CD4-positive, alpha-beta T cell treated with Interleukin-6 at 100 ng/mL for 8 hours (primary cell): Measurements from ENCODE around the gene TRAPPC2B.

ENCODE experiments used
- DNase-seq: peaks from one replicate; pipeline ENCODE4 v3.0.0-alpha.2; 2020; ENCODE audit warnings: mixed read lengths, low spot score

Gene TRAPPC2B

GRCh38 chr19:57362997-57363687, at the start of gene TRAPPC2B, which contains the start of gene ZNF547:
Gene TRAPPC2B (plus strand): TSS chr19:57363551. CDS start chr19:57364834, 1,283 bp downstream.
Gene ZNF547 (plus strand): TSS chr19:57363551. CDS start chr19:57368556, 5,005 bp downstream.
- DNase-seq: peak; percentile 98

GRCh38 chr19:57314146-57314545, 49.2 kb upstream of the TRAPPC2B start:
- DNase-seq: no peak

GRCh38 chr19:57317503-57317902, 45.8 kb upstream of the TRAPPC2B start:
- no peak for DNase-seq

DNA sequence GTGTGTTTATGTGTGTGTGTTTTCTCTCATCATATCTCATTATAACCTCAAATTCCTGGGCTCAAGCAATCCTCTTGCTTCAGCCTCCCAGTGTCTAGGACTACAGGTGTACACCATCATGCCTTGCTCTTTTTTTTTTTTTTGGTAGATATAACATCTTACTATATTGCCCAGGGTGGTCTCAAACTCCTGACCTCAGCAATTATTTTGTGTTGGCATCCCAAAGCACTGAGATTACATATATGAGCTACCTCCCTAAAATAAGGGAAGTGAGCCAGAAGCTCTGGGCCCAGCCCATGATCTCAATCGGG, 43.5 kb upstream of the TRAPPC2B start:
- DNase-seq: no peak

DNA sequence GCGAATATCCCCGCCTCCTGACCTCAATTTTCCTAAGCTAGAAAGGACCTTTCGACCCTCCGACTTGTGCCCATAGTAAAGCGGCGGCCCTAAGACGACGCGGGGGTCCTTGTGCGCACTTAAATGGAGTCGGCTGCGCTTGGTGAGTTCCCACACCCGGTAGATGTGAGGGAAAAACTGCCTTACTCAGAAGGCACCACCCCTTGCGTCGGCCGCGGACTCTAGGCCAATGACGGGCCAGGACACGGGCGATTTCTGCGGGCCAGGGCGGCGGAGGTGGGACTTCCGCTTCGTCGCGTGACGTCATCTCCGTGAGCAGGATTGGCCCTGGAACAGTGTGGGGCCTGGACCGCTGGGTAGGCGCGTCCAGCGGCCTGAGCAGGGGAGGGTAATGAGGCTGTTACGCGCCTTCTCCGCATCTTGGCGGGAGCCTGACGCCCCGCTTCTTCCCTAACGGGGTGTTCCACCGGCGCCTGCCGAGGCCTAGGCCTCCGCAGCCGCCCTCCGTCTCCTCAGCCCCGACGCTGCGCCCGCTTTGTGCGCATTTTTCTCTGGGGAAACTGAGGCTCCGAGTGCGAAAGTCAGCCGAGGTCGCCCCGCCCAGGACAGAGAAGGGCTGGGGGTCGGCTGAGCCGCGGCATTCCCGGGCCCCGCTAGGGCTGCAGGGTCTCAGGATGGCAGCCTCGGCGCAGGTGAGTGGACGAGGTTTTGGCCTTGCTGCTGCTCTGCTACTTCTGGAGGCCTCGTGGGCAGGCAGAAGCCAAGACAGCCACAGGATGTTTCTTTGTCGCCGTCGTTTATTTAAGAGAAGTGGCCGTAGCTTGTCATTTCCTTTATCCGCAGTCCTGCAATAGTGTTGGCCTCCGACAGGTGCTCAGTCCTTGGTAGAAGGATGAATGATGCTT, 42.9 kb upstream of the TRAPPC2B start, which contains the start of gene ZNF543:
TSS of gene ZNF543 (plus strand) at position 293 of the 905 bp plus-strand sequence. CDS start at position 675, 382 bp downstream.
- peak; percentile 90 for DNase-seq

DNA sequence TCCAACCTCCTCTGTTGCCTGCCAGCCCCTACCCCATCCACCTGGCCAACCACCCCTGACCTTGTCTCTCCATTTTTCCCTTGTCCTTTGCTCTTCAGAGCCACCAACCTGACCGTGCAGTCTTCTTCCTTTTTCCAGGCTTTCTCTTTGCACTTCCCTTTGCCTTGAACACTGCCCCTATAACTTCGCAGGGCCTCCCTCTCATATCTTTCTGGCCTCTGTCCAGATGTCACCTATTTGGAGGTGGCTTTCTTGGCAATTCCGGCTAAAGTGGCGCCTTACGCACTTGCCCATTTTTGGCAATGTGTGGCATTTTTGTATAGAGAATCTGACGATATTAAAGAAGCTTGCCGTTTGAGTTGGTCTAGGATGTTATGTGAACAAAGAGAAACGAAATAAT, 42.2 kb upstream of the TRAPPC2B start:
- DNase-seq: no peak

- no peak for DNase-seq
Observed at GRCh38 chr19:57321751-57322150, 41.6 kb upstream of the TRAPPC2B start.

GRCh38 chr19:57324992-57325391, 38.4 kb upstream of the TRAPPC2B start:
- DNase-seq: no peak

GRCh38 chr19:57327993-57328392, 35.4 kb upstream of the TRAPPC2B start:
- no peak for DNase-seq

- no peak for DNase-seq
Observed at GRCh38 chr19:57334191-57334590, 29.2 kb upstream of the TRAPPC2B start.

DNA sequence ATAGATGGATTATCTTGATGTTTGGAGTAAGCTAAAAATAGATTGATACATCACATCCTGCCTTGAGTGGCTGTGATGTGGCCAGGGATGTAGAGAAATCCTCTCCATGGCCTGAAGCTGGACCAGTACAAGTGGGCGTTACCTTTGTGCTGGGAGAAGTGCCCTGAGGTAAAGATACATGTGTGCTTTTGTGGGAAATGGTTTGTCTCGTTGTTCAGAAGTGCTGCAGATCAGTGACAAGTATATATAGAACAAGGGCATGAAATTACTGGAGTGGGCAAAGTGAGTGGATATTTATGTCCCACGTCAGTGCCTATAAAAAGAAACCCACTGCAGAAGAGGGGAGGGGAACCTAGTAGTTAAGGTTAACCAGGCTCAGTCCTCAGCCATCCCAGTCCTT, 24.5 kb upstream of the TRAPPC2B start:
- no peak for DNase-seq

GRCh38 chr19:57342582-57342981, 20.8 kb upstream of the TRAPPC2B start:
- no peak for DNase-seq

DNA sequence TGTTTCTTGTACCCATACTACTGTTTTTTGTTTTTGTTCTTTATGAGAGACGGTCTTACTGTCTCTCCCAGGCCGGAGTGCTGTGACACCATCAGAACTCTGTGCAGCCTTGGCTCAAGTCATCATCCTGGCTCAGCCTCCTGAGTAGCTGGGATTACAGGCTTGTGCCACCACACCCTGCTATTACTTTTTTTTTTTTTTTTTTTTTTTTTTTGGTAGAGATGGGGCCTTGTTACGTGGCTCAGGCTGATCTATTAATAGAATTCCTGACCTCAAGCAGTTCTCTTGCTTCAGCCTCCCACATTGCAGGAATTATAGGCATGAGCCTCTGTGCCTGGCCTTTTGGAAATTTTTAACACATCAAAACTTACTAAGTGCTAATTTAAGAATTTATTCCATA, 15.2 kb upstream of the TRAPPC2B start:
- no peak for DNase-seq

GRCh38 chr19:57350877-57351805, 12.2 kb upstream of the TRAPPC2B start, which contains the start of gene ZNF304:
Gene ZNF304 (plus strand): TSS chr19:57351271. CDS start chr19:57351665, 394 bp downstream.
- DNase-seq: peak; percentile 83

- no peak for DNase-seq
Observed at GRCh38 chr19:57351867-57352266, 11.5 kb upstream of the TRAPPC2B start.

DNA sequence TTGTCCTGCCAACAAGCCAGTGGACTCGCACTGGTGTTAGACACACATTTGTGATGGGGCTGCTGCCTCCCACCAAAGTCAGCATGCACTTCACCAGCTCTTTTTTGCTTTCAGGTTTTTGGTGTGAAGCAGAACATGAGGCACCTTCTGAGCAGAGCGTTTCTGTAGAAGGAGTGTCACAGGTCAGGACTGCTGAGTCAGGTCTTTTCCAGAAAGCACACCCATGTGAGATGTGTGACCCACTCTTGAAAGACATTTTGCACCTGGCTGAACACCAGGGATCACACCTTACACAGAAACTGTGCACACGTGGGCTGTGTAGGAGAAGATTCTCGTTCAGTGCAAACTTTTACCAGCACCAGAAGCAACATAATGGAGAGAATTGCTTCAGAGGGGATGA, 7.4 kb upstream of the TRAPPC2B start:
- DNase-seq: no peak

GRCh38 chr19:57357406-57357805, 5.9 kb upstream of the TRAPPC2B start:
- DNase-seq: no peak

DNA sequence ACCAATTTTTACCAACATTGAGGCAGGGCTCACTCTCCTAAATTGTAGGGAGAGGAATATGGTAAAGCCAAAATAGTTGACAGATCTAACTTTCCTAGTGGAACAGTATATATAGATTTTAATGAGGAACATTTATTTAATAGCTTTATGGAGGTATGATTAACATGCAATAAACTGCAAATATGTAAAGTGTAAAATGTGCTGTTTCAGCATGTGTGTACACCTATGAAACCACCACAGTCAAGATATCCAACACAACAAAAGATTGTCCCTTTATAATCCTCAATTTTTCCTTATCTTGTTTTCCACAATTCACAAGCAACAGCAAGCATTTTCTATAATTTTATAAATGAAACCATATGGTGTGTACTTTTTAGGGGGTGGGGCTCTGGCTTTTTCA, 4.1 kb upstream of the TRAPPC2B start:
- no peak for DNase-seq

DNA sequence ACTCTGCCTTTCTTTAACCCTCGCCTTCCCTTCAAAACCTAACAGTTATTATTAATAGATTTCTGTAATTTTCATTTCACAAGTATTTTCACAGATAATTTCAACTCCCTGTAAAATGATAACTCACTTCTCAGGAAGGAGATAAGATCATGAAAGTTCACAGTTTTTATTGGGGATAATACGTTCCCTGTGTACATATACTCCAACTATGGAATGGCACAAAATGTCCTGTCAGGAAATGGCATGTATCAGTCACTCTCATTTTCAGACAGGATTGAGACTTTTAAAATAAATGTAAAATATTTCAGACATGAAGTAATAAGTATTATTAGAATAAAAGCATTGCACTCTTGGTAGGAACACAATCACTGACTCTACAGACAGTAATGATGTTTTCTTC, 932 bp upstream of the TRAPPC2B start:
- DNase-seq: no peak

DNA sequence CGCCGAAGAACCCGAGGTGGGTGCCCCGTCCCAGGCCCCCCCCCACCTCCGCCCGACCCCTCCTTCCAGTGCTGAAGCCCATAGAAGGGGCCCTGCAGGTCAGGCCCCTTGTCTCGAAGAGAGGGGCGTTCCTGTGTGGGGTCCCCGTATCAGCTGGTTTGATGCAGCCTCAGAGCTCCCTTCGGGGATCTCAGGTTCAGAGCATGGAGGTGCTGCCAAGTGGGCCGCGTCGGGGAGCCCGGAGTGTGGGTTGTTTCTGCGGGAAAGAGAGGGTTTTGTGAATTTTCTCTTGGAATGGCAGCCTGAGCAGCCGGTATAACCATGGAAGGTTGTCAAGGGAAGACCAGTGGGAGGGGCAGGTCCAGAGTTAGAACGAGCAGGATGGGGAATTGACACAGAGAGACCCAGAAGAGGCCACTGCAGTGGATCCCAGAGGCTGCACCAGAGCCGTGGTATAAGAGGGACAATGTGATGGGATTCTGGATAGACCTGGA, 384 bp downstream of the TRAPPC2B start:
- no peak for DNase-seq

DNA sequence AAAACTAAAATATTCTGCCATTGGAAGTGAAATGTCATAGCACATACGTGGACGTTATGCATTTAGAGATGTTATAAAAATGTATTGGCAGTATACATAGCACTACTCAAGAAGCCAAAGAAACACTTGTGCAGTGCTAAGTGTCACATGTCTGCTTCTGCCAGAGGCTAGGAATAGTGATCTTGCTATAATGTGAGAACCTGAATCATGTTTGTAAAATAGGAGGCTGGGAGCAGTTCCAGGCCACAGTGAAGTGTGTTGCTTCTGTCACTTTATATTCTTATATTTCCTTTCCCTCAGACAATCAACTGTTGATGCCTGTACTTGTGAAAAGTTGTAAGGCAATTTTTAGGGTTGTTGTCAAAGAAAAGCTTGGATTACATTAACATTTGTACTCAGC, 3.4 kb downstream of the TRAPPC2B start:
- no peak for DNase-seq

GRCh38 chr19:57374179-57374578, 10.8 kb downstream of the TRAPPC2B start:
- DNase-seq: no peak
